ENCODE data around the gene GLRX3.
"Not testable (repeated sequence)": the region's sequence is repeated elsewhere in the genome, so short reads cannot be mapped to it uniquely, and the experiment has no call there.

GLRX3 gene

GRCh38 chr10:130190055-130190736 lies 54.0 kb downstream of the GLRX3 start:
- DNase-seq = no peak

DNA sequence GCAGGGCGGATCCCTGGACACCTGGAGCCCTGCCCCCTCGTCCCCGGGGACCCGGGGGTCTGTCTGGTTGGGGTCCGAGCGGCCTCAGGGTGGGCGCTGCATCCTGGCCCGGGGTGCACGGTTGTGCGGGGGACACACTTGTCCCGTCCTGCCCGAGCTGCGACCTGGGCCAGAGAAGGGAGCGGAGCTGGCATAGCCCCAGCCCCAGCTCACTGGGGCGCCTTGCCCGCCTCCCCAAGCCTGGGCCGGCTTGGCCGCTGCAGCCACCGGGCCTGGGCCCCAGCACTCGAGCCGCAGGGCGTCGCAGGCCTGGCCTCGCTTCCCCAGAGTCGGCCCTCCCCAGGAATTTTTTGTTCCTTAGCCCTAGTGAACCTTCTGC lies 54.5 kb downstream of the GLRX3 start:
- DNase-seq = no peak

GRCh38 chr10:130191380-130191779 lies 55.2 kb downstream of the GLRX3 start:
- no peak for DNase-seq

- no peak for DNase-seq
Measured at GRCh38 chr10:130192276-130192848, 56.2 kb downstream of the GLRX3 start.

DNA sequence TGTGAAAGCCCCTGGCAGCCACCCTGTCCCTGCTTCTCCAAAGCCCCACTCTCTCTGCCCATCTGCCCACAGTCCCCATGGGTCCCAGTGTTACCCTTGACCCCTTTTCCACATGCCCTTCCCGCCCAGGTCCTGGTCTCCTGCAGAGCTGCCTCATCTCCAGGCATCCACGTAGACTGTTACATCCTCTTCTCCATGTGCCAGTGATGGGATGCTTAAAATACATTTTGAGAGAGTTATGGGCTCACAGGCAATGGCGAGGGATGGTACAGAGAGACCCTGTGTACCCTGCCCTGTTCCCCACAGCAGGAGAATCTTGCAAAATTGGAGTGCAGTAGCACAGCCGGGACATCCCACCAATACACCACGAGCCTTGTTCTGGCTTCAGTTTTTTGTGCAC lies 56.8 kb downstream of the GLRX3 start:
- no peak for DNase-seq

GRCh38 chr10:130193493-130194193 lies 57.5 kb downstream of the GLRX3 start:
- no peak for DNase-seq

- no peak for DNase-seq
Measured at GRCh38 chr10:130194194-130194990, 58.2 kb downstream of the GLRX3 start.

- no peak for DNase-seq
Measured at GRCh38 chr10:130194991-130195645, 58.9 kb downstream of the GLRX3 start.

- no peak for DNase-seq
Measured at GRCh38 chr10:130195746-130196294, 59.6 kb downstream of the GLRX3 start.

DNA sequence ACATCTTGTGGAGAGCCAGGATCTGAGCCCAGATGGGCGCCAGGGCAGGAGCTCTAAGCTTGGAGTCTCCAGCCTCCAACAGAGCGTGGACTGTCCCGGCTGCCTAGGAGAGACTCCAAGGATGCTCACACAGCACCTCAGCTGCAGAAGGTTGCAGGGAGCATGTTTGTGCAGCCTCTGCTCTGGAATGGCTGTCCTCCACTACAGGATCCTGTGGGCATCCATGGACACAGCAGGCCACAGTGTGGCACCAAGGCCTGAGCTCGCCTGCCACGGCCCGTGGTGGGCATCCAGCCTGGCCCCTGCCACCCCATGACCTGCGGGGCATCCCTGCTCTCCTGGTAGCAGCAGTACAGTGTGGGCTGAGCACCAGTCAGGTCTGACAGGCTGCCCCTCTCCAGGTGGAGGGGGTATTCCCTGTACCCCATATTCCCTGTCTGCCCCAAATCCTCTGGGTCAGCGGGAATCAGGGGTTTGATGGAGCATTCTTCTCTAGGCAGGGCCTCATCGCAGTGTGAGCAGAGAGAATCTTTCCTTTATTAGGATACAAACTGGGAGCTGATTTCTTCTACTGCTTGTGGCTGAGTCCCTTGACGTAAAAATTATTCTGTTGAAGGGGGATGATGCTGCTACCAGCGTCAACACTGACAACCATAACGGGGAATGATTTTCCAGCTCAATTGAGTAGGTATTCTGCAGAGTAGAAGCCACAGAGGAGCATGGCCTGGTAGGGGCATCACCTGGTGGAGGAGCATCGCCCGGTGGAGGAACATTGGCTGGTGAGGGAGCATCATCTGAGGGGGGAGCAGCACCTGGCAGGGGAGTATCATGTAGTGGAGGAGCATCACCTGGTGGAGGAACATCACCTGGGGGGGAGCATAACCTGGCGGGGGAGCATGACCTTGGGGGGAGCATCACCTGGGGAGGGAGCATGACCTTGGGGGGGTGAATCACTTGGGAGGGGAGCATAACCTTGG lies 60.6 kb downstream of the GLRX3 start:
- no peak for DNase-seq

GRCh38 chr10:130198651-130199050 lies 62.5 kb downstream of the GLRX3 start:
- DNase-seq = no peak

- DNase-seq = no peak
Measured at GRCh38 chr10:130200179-130201042, 64.2 kb downstream of the GLRX3 start.

DNA sequence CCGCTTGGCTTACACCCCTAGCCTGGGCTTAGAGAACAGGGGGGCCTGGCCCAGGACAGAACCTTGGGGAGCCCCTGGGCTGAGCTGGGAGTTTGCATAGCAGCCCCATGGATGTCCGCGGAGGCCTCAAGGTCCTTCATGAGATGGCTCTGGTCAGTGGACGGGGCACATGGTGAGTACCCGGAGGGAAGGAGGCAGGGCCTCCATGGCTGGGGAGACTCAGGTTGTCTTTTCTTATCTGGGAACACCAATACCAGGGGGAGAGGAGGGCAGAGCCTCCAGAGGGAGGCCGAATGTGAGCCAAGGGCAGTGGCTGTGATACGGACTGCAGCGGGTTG lies 64.8 kb downstream of the GLRX3 start:
- no peak for DNase-seq

DNA sequence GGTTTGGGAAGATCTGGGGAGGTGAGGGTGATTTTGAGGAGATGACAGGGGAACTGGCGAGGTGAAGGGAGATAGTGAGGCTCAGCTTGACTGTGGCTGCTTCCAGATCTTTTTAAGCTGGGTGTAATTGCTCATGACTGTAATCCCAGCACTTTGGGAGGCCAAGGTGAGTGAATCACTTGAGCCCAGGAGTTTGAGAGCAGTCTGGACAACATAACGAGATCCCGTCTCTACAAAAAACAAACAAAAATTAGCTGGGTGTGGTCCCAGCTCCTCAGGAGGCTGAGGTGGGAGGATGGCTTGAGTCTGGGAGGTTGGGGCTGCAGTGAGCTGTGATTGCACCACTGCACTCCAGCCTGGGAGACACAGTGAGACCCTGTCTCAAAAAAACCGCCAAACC lies 66.0 kb downstream of the GLRX3 start:
- not testable (repeated sequence) for DNase-seq

- DNase-seq = peak; percentile 6
Measured at GRCh38 chr10:130202984-130203621, 66.9 kb downstream of the GLRX3 start.

DNA sequence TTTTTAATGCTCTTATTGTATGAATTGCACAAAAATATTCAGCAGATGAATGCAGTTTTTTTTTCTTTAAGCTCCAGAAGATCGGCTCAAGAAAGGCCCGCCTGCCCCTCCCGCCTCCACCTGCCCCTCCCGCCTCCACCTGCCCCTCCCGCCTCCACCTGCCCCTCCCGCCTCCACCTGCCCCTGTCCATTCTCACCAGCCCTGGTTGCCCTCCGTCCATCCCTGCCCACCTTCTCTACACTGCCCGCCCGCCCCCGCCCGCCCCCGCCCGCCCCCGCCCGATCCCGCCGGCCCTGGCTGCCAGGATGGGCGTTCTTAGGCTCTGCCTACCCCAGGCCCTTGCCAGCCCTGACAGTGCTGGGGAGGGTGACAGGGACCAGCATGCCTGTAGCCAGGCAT lies 67.4 kb downstream of the GLRX3 start:
- no peak for DNase-seq

DNA sequence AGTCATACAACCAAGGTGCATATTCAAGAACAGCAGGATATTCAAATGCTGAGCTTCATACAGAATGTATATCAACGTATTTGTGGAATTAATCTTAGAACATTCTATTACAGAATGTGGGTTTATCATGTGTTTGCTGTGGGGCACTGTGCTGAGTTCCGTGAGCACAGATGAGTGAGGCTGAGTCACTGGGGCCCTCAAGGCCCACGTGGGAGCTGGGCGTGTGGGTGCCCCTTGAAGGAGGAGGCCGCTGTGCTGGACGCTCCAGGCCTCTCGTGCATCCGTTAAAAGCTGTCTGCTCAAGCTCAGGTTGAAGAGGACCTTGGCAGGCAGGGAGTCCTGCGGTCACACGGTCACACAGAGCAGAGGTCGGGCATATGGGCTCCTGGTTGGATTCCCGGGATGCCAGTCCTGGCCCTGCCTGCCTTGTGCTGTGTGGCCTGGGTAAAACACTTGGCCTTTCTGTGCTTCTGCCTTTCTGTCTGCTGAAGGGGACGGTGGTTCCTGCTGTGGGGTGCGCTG lies 70.1 kb downstream of the GLRX3 start:
- no peak for DNase-seq

- no peak for DNase-seq
Measured at GRCh38 chr10:130207205-130207604, 71.0 kb downstream of the GLRX3 start.

GRCh38 chr10:130208807-130209206 lies 72.6 kb downstream of the GLRX3 start:
- no peak for DNase-seq

DNA sequence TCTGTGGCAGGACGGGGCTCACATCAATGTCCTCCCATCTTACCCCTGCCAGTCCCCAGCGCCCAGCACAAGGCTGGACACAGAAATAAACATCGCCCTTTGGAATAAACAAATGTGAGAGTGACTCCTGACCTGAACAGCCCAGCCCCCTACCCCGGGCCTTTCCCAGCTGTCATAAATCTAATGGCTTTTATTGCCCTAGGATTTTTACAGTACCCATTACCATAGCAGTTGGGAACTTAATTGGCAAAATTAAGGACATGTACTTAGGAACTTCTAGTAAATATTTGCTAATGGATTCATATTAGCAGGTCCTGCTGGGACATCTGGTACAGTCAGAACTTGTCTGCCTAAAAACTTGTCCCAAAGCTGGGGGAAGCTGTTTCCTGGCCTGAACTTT lies 76.6 kb downstream of the GLRX3 start:
- no peak for DNase-seq
